Pulmonary artery endothelial cell (primary cell): ENCODE results near the gene ADAMTSL5. TPM values are rescaled to one million over a fixed set of nuclear protein-coding genes. Genes with fewer than 3 reads are reported as not detected.

ENCODE experiments used
- DNase-seq: peaks from one replicate; pipeline ENCODE4 v3.0.0-alpha.2; 2011; ENCODE audit warnings: low read depth, low spot score
- total RNA-seq: library from RNA; depleted of rRNA; stranded (reverse); fragments of >200 nt; gene quantifications from 2 replicates; pipeline ENCODE4 v1.2.3, GENCODE V29; 2014

ADAMTSL5 gene
- total RNA-seq, 1 donor from 2014 or later: 0.07 TPM

DNA sequence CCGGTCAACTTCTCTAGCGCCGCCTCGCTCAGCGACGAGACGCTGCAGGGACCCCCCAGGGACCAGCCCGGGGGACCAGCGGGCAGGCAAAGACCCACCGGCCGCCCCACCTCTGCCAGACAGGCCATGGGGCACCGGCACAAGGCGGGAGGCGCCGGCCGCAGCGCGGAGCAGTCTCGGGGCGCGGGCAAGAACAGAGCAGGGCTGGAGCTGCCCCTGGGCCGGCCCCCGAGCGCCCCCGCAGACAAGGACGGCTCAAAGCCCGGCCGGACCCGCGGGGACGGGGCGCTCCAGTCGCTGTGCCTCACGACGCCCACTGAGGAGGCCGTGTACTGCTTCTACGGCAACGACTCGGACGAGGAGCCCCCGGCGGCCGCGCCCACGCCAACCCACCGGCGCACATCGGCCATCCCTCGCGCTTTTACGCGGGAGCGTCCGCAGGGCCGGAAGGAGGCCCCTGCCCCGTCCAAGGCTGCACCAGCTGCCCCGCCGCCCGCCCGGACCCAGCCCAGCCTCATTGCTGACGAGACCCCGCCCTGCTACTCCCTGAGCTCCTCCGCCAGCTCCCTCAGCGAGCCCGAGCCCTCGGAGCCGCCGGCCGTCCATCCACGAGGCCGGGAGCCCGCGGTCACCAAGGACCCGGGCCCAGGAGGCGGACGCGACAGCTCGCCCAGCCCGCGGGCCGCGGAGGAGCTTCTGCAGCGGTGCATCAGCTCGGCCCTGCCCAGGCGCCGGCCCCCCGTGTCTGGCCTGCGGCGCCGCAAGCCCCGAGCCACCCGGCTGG is 45.1 kb downstream of the ADAMTSL5 start:
- DNase-seq: no peak

- no peak for DNase-seq
These were observed 45.7 kb downstream of the ADAMTSL5 start for GRCh38 chr19:1467215-1467489.

DNA sequence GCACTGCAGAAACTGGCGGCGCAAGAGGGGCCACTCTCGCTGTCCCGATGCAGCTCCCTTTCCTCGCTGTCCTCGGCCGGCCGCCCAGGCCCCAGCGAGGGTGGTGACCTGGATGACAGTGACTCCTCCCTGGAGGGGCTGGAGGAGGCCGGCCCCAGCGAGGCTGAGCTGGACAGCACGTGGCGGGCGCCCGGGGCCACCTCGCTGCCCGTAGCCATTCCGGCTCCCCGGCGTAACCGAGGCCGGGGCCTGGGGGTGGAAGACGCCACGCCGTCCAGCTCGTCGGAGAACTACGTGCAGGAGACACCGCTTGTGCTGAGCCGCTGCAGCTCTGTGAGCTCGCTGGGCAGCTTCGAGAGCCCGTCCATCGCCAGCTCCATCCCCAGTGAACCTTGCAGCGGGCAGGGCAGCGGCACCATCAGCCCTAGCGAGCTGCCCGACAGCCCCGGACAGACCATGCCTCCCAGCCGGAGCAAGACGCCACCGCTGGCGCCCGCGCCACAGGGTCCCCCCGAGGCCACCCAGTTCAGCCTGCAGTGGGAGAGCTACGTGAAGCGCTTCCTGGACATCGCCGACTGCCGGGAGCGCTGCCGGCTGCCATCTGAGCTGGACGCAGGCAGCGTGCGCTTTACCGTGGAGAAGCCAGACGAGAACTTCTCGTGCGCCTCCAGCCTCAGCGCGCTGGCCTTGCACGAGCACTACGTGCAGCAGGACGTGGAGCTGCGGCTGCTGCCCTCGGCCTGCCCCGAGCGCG is 46.2 kb downstream of the ADAMTSL5 start:
- DNase-seq: no peak

GRCh38 chr19:1466018-1466460 is 46.8 kb downstream of the ADAMTSL5 start:
- no peak for DNase-seq

DNA sequence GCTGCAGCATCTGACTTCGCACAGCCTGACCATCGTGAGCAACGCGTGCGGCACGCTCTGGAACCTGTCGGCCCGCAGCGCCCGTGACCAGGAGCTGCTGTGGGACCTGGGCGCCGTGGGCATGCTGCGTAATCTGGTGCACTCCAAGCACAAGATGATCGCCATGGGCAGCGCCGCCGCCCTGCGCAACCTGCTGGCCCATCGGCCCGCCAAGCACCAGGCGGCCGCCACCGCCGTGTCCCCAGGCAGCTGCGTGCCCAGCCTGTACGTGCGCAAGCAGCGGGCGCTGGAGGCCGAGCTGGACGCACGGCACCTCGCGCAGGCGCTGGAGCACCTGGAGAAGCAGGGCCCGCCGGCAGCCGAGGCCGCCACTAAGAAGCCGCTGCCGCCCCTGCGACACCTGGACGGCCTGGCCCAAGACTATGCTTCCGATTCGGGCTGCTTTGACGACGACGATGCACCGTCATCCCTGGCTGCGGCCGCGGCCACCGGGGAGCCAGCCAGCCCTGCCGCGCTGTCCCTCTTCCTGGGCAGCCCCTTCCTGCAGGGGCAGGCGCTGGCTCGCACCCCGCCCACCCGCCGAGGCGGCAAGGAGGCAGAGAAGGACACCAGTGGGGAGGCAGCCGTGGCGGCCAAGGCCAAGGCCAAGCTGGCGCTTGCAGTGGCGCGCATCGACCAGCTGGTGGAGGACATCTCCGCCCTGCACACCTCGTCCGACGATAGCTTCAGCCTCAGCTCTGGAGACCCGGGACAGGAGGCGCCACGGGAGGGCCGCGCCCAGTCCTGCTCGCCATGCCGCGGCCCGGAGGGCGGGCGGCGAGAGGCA is 47.4 kb downstream of the ADAMTSL5 start:
- no peak for DNase-seq

GRCh38 chr19:1461862-1462261 is 51.0 kb downstream of the ADAMTSL5 start:
- DNase-seq: no peak

- no peak for DNase-seq
These were observed 52.5 kb downstream of the ADAMTSL5 start for GRCh38 chr19:1460033-1460995.

DNA sequence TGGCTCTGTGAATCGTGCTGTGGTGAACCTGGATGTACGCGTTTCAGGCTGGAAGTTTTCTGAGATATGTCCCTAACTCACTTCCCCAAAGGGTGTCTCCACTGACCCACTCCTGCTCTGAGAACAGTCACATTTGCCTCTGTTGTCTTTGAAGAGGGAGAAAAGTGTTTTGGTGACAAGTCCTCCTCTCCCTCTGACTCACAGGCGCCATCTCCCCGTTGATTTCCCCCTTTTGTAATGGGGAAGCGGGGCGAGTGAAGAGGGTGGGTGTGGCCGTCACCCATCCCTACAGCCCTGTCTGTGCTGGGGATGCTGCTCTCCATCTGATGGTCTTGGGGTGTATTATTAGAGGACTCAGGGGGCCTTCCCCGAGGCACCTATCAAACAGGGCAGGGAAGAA is 53.3 kb downstream of the ADAMTSL5 start:
- no peak for DNase-seq

DNA sequence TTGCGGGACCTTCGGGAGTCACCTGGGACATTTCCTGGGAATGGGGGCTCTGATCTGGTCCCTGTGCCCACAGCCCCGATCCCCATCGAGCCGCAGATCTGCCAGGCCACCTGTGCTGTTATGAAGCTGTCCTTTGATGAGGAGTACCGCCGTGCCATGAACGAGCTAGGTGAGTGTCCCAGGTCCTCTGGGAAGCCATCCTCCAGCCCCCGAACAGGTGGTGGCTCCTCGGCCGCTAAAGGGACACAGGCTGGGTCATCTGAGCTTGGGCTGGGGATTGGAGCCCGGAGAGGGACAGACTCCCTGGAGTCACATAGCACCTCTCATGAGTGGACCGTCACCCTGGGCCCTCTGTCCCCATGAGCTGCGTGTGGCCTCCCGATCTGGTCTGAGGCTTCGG is 54.9 kb downstream of the ADAMTSL5 start:
- no peak for DNase-seq

DNA sequence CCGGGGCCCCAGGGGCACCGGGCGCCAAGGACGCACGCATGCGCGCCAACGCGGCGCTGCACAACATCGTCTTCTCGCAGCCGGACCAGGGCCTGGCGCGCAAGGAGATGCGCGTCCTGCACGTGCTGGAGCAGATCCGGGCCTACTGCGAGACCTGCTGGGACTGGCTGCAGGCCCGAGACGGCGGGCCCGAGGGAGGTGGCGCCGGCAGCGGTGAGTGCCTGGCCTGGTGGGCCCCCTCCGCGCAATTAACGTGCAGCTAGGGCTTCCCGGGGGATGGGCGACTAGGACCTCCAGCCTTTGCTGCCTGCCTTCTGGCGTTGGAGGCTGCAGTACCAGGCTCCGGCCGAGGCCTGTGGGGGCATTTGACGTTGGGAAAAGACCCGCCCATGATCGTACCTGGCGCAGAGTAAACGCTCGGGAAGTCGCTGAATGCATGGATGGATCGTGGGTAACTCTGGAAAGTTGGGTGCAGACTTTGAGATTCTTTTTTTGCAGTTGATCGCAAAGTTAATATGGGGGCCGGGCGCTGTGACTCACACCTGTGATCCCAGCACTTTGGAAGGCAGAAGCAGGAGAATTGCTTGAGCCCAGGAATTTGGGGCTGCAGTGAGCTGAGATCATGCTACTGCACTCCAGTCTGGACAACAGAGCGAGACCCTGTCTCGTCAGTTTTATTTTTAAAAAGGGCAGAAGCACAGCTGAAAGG is 55.6 kb downstream of the ADAMTSL5 start:
- no peak for DNase-seq

- DNase-seq: no peak
These were observed 56.5 kb downstream of the ADAMTSL5 start for GRCh38 chr19:1456121-1456900.

DNA sequence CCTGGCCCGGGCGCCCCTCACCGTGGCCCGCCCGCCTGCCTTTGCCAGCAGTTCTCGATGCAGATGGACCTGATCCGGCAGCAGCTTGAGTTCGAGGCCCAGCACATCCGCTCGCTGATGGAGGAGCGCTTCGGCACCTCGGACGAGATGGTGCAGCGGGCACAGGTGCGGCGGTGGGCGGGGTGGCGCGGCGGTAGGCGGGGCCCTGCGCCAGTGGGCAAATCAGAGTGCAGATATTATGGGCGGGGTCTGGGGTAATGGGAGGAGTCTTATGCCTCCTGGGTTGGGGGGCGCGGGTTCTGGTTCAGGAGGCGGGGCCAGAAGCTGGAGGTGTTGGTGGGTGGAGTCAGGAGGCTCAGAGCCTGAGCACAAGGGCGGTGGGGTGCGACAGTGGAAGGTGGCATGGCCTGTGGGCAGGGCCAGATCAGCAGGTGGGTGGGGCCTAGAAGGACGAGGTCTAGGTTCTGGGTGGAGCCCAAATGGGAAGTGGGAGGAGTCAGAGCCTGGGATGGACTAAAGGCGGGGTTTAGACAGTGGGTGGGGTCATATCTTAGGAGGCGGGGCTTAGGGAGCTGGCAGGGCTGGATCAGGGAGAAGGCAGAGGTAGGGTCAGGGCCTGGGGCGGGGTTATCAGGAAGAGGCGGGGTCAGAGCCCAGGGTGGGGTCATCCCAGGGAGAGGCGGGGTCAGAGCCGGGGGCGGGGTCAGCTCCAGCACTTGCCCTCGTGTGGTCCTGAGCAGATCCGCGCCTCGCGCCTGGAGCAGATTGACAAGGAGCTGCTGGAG is 57.3 kb downstream of the ADAMTSL5 start:
- no peak for DNase-seq

Other genes starting within 250 kb of the ADAMTSL5 start
- 99.5 and 247 TPM in 2 replicates for gene CIRBP, start 243.7 kb downstream of the ADAMTSL5 start, total RNA-seq
- 19.1 and 26.0 TPM in 2 replicates for gene FAM174C, start 237.5 kb downstream of the ADAMTSL5 start, total RNA-seq
- 0.07 TPM in 1 of 2 replicates, not detected in the other for gene EFNA2, start 227.1 kb downstream of the ADAMTSL5 start, total RNA-seq
- gene NDUFS7, start 129.1 kb downstream of the ADAMTSL5 start, total RNA-seq: 51.7 and 68.7 TPM in 2 replicates
- 12.3 and 25.5 TPM in 2 replicates for gene GAMT, start 111.5 kb downstream of the ADAMTSL5 start, total RNA-seq
- gene DAZAP1, start 105.4 kb downstream of the ADAMTSL5 start, total RNA-seq: 94.8 and 106 TPM in 2 replicates
- gene RPS15, start 74.6 kb downstream of the ADAMTSL5 start, total RNA-seq: 343 and 371 TPM in 2 replicates
- gene APC2, start 62.9 kb downstream of the ADAMTSL5 start, total RNA-seq: 0.04 and 0.26 TPM in 2 replicates
- gene C19orf25, start 33.8 kb downstream of the ADAMTSL5 start, total RNA-seq: 17.5 and 18.5 TPM in 2 replicates
- gene PCSK4, start 22.7 kb downstream of the ADAMTSL5 start, total RNA-seq: 0.59 and 0.92 TPM in 2 replicates
- gene REEP6, start 21.8 kb downstream of the ADAMTSL5 start, total RNA-seq: 0.53 and 0.60 TPM in 2 replicates
- not detected in 2 replicates for gene PLK5, start 11.1 kb upstream of the ADAMTSL5 start, total RNA-seq
- 90.1 and 97.9 TPM in 2 replicates for gene MEX3D, start 55.3 kb upstream of the ADAMTSL5 start, total RNA-seq
- 124 and 158 TPM in 2 replicates for gene MBD3, start 79.8 kb upstream of the ADAMTSL5 start, total RNA-seq
- 81.8 and 81.9 TPM in 2 replicates for gene UQCR11, start 92.4 kb upstream of the ADAMTSL5 start, total RNA-seq
- 147 and 150 TPM in 2 replicates for gene TCF3, start 139.6 kb upstream of the ADAMTSL5 start, total RNA-seq
- gene ONECUT3, start 240.5 kb upstream of the ADAMTSL5 start, total RNA-seq: not detected in 2 replicates